SH-SY5Y (cell line): ENCODE measurements around the gene CLRN3.

ENCODE experiments used
- GATA2 ChIP-seq: IDR thresholded peaks from 2 replicates; pipeline ENCODE4 v1.6.1; 2011; ENCODE audit warnings: mild to moderate bottlenecking, low read depth, low read length
- GATA3 ChIP-seq: IDR thresholded peaks from 2 replicates; pipeline ENCODE4 v1.6.1; 2011; ENCODE audit warnings: low read depth, mild to moderate bottlenecking, low read length, moderate library complexity

DNA sequence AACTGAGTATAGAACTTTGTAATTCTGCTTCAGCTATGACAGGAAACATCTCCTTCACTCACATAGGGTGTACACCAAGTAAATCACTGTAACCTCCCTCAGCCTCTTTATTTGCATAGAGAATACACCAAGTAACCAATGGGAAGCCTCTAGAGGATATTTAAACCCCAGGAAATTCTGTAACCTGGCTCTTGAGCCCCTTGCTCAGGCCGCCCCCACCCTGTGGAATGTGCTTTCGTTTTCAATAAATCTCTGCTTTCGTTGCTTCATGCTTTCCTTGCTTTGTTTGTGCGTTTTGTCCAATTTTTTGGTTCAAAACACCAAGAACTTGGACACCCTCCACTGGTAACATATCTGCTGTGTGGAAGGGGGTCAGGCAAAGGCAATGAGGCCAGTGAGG lies 60.2 kb downstream of the CLRN3 start:
- TF ChIP-seq GATA3 (no peak), GATA2 (no peak)
